ENCODE measurements around the gene OR8B3.
"Not testable (repeated sequence)": the region's sequence is repeated elsewhere in the genome, so short reads cannot be mapped to it uniquely, and the experiment has no call there.

Gene OR8B3, protein sequence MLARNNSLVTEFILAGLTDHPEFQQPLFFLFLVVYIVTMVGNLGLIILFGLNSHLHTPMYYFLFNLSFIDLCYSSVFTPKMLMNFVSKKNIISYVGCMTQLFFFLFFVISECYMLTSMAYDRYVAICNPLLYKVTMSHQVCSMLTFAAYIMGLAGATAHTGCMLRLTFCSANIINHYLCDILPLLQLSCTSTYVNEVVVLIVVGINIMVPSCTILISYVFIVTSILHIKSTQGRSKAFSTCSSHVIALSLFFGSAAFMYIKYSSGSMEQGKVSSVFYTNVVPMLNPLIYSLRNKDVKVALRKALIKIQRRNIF

GRCh38 chr11:124398924-124399323 is at the start of gene OR8B3:
OR8B3 (minus strand) TSS chr11:124399024; CDS start chr11:124397351, 1,673 bp downstream.
- no peak for DNase-seq (ENCODE audit: low read depth)

DNA sequence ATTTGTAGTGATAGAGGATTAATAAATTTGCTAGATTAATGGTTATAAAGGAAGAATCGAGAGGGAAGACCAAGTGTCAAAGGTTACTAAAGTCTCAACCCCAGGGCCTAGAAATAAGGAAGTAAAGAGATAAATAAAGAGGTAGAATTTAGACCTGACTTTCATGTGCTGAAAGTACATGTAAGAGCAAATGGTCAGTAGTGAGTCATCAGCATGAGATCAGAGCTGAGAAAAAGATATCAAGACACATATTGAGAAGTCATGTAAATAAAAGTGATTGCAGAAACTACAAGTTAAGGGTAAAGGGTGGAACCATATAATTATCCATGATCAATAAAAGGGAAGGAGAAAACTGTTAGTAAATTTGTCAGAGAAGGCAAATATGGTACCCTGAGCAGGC is 48.1 kb upstream of the OR8B3 start:
- DNase-seq (ENCODE audit: low read depth) = no peak

GRCh38 chr11:124445646-124446150 is 46.9 kb upstream of the OR8B3 start, which contains the start of gene OR8B8:
OR8B8 (minus strand) TSS chr11:124445696; CDS start chr11:124441085, 4,611 bp downstream.
- no peak for DNase-seq (ENCODE audit: low read depth)

- DNase-seq (ENCODE audit: low read depth) = no peak
Observed at GRCh38 chr11:124442847-124443246, 44.0 kb upstream of the OR8B3 start.

DNA sequence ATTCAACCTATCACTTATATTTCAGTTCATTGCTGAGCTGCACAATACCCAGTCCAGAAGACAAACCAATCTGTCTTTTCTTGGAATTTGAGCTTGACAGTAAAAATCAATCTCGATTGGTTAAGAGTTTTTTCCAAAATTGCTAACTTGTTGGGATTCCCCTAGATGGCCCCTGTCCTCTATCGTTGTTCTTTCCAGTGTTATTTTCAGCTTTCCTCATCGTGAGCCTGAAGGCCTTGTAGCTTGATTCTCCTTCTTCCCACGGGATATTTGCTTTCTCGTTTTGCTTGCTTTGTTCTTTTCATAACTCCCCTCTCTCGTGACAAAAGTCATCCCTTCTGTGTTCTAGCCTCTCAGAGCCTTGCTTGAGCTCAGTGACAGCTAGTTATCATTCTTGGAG is 43.6 kb upstream of the OR8B3 start:
- no peak for DNase-seq (ENCODE audit: low read depth)

DNA sequence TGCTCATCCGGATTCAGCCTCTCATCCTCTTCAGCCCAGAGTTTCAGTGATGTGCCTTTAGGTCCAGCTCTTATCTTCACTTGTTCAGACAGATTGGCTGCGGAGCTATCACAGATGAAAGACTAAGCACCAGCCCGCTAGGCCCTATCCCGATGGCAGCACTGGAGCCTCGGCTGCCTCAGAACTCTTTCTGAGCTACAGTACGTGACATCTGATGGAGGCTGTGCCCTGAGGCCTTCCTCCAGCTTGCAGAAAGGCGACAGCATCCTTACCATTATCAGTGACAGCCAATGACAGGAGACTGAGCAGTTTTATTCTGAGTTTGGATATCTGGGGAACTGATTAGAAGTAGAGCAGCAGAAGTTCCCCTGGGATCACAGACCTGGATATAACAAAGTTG is 42.7 kb upstream of the OR8B3 start:
- no peak for DNase-seq (ENCODE audit: low read depth)

GRCh38 chr11:124441081-124441480 is 42.3 kb upstream of the OR8B3 start:
- no peak for DNase-seq (ENCODE audit: low read depth)

GRCh38 chr11:124440608-124441007 is 41.8 kb upstream of the OR8B3 start:
- no peak for DNase-seq (ENCODE audit: low read depth)

- no peak for DNase-seq (ENCODE audit: low read depth)
Observed at GRCh38 chr11:124434699-124435098, 35.9 kb upstream of the OR8B3 start.

DNA sequence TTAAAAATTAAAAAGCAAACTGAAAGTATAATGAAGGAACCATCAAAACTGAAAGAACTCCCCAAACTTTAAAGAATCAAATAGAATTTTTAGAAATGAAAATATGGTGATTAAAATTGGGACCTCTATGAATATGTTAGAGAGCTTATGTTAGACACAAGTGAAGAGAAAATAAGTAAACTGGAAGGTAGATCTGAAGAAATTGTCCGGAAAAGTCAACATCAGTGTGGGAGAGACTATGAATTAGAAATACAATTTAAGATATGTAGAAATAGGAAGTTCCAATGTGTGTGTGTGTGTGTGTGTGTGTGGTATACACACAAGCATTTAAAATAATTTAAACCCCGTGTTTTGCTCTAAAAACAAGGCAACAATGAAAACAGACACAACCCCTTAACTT is 30.8 kb upstream of the OR8B3 start:
- DNase-seq (ENCODE audit: low read depth) = no peak

GRCh38 chr11:124424384-124424921 is 25.6 kb upstream of the OR8B3 start, which contains the start of gene OR8B4:
OR8B4 (minus strand) TSS chr11:124424871; CDS start chr11:124424871, 0 bp downstream.
- no peak for DNase-seq (ENCODE audit: low read depth)

DNA sequence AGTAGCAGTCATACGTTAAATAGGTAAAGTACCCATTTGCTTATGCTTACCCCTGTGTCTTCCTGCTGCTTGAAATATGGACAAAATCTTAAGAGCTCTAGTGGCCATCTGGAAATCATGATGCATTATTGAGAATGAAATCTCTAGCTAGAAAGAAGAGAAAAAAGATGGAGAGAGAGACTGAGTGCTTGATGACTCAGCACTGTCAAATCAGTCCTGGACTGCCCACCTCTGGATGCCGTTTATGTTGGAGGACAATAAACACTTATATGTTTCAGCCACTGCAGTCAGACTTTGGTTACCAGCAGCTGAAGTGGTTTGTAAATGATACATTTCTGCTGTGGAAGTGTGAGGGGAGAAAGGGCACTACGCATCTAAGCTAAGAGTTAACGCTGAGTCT is 22.2 kb upstream of the OR8B3 start:
- DNase-seq (ENCODE audit: low read depth) = no peak

GRCh38 chr11:124415356-124415923 is 16.6 kb upstream of the OR8B3 start:
- peak; percentile 0 for DNase-seq (ENCODE audit: low read depth)

DNA sequence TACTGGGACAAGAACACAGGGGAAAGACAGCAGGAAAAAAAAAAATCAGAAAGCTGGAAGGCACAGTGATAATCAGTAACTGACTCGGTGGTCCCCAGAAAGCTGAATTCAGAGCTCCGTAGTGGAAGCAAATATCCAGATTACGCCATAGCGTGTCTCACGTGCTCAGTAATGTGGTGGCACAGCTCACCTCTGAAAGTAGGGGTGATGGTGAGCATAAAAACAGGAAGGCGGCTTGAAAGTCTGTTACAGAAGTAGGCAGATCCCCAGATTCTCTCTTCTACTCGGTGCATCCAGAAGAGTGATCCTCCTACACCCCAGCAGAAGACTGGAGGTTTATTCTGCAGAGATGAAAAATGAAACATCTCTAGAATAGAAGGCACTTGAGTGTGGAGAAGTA is 11.1 kb upstream of the OR8B3 start:
- DNase-seq (ENCODE audit: low read depth) = no peak

DNA sequence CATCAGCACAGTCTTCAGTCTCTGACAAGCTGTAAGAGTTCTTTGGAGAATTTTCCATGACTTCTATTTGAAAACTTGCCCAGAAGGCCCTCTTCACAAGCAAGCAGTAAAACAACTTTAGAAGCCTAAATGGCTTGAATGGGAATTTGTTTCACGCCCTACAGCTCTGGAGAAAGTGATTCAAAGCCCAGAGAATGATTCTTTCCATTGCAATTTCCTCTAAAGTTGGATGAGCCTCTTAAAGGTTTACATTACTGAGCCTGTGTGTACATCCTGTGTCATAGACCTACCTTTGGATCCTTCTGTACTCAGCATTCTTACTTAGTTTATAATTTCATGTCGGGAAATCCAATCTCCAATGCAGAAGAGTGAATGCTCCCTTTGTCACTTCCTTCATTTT is 6.8 kb upstream of the OR8B3 start:
- DNase-seq (ENCODE audit: low read depth) = no peak

DNA sequence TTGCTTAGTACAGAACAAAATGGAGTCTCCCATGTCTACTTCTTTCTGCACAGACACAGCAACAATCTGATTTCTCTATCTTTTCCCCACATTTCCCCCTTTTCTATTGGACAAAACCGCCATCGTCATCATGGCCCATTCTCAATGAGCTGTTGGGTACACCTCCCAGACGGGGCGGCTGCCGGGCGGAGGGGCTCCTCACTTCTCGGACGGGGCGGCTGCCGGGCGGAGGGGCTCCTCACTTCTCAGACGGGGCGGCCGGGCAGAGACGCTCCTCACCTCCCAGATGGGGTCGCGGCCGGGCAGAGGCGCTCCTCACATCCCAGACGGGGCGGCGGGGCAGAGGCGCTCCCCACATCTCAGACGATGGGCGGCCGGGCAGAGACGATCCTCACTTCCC is 4.4 kb upstream of the OR8B3 start:
- not testable (repeated sequence) for DNase-seq (ENCODE audit: low read depth)

DNA sequence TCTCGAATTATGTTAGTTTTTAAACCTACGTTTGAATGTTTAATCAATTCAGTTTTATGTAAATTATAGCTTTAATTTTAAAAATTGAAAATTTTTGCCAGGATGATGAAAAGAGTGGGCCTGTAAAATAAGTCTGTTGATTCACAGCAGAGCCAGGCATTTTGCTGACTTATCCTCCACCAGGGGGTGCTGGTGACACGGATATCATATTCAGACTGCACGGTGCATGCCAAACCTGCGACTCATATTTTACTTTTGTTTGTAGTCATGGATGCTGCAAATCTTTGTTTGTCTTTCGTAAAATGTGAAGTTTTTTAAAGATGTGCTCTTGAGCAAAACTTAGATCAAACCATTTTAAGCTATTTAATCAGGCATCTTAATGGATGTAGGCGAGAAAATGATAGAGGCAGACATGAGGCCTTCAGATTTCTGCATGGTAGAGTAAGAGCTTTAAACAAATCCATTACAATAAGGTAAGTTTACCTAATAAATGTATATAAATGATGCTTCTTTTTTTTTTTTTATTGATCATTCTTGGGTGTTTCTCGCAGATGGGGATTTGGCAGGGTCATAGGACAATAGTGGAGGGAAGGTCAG is 3.6 kb upstream of the OR8B3 start:
- DNase-seq (ENCODE audit: low read depth) = peak; percentile 45

DNA sequence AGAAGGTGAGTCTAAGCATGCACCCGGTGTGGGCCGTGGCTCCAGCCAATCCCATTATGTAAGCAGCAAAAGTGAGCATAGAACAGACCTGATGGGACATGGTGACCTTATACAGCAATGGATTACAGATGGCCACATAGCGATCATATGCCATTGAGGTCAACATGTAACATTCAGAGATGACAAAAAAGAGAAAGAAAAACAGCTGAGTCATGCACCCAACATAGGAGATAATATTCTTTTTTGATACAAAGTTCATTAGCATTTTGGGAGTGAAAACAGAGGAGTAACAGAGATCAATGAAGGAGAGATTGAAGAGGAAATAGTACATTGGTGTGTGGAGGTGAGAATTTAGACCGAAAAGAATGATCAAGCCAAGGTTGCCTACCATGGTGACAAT is 2.0 kb downstream of the OR8B3 start:
- not testable (repeated sequence) for DNase-seq (ENCODE audit: low read depth)

DNA sequence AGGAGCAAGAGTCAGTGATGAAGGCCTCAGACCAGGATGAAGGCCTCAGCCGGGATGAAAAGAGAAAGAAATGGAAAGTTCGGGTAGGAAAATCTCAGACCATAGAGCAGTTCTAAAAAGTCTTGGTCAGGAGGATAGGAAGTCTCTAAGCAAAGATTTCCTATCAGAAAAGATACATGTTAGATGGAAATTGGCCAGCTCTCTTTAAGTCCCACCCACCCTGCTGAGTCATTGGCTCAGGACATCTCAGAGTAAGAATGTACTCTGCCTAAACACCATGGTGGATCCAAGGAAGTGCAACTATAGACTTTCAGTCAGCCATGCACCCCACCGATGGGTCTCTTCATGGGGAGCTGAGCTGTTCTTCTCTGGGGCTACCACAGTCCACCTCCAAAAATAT is 4.4 kb downstream of the OR8B3 start:
- no peak for DNase-seq (ENCODE audit: low read depth)

DNA sequence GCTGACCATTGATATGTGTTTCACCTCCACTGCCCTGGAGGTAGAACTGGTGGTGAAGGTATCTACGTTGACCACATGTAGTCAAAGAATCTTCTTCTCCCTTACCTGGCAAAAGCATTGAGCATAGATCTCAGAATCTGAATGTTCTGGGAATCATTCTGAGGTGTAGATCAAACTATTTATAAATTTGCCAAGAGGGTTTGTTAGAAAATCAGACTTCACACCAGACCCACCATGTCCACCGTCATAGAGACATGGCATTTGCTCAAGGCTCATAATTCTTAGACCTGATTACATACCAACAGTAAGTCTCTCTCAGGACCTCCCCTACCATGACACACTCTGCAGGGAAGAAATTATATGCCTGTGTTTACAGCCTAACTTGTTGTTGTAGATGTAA is 14.4 kb downstream of the OR8B3 start, which contains the start of gene OR8B2:
TSS of gene OR8B2 (minus strand) at position 101 of the 400 bp plus-strand sequence. CDS start 1,156 bp downstream, outside the sequence.
- DNase-seq (ENCODE audit: low read depth) = no peak

DNA sequence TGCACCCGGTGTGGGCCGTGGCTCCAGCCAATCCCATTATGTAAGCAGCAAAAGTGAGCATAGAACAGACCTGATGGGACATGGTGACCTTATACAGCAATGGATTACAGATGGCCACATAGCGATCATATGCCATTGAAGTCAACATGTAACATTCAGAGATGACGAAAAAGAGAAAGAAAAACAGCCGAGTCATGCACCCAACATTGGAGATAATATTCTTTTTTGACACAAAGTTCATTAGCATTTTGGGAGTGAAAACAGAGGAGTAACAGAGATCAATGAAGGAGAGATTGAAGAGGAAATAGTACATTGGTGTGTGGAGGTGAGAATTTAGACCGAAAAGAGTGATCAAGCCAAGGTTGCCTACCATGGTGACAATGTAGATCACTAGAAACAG is 16.0 kb downstream of the OR8B3 start:
- not testable (repeated sequence) for DNase-seq (ENCODE audit: low read depth)

- no peak for DNase-seq (ENCODE audit: low read depth)
Observed at GRCh38 chr11:124380585-124380984, 18.2 kb downstream of the OR8B3 start.

- DNase-seq (ENCODE audit: low read depth) = no peak
Observed at GRCh38 chr11:124376280-124376679, 22.5 kb downstream of the OR8B3 start.
